A673 (cell line): ENCODE results near the gene ZBTB34. TPM values are rescaled to one million over a fixed set of nuclear protein-coding genes. Genes with fewer than 3 reads are reported as not detected.

Experiments
- BruUV-seq: library from RNA; stranded (reverse); fragments of 400-500 nt; replicated peaks from 2 replicates; lab custom pipeline; 2021; lab: Mats Ljungman, UMichigan
- CTCF ChIA-PET: fragments of 300-600 bp; sonication (Branson Sonifier 250); formaldehyde crosslinking; loops from one replicate; lab custom pipeline; 2022; ENCODE audit warnings: antibody characterized with exemption; lab: Charles Lee
- POLR2A ChIA-PET: fragments of 300-600 bp; sonication (Branson Sonifier 250); formaldehyde crosslinking; loops from one replicate; lab custom pipeline; 2022; ENCODE audit warnings: antibody characterized with exemption; ENCODE audit not compliant: low non-redundant PET; lab: Charles Lee
- DNase-seq: peaks from one replicate; pipeline ENCODE4 v3.0.0-alpha.2; 2015; ENCODE audit warnings: low spot score
- H3K27ac ChIP-seq: fragments of 200-600 bp; sonication (generic); 2 replicates; pipeline ENCODE4 v1.5.1; 2016; ENCODE audit warnings: mixed run types, low read depth, mild to moderate bottlenecking, mixed read lengths, antibody characterized with exemption, low read length; ENCODE audit not compliant: poor library complexity, severe bottlenecking
- H3K27me3 ChIP-seq: fragments of 200-600 bp; sonication (generic); replicated peaks from 2 replicates; pipeline ENCODE4 v1.6.1; 2017; ENCODE audit warnings: mixed run types, low read depth, mild to moderate bottlenecking, mixed read lengths, antibody characterized with exemption, low read length; ENCODE audit not compliant: insufficient read depth, poor library complexity
- H3K36me3 ChIP-seq: fragments of 200-600 bp; sonication (generic); 2 replicates; pipeline ENCODE4 v1.6.1; 2016; ENCODE audit warnings: mixed run types, mild to moderate bottlenecking, mixed read lengths, antibody characterized with exemption, low read length; ENCODE audit not compliant: insufficient read depth, poor library complexity, severe bottlenecking
- H3K4me1 ChIP-seq: fragments of 200-600 bp; sonication (generic); 2 replicates; pipeline ENCODE4 v1.6.1; 2017; ENCODE audit warnings: mixed run types, mild to moderate bottlenecking, mixed read lengths, antibody characterized with exemption, low read length; ENCODE audit not compliant: insufficient read depth, poor library complexity, severe bottlenecking
- H3K4me3 ChIP-seq: fragments of 200-600 bp; sonication (generic); 2 replicates; pipeline ENCODE4 v1.5.1; 2016; ENCODE audit warnings: low read depth, mixed run types, mild to moderate bottlenecking, mixed read lengths, low read length; ENCODE audit not compliant: poor library complexity, severe bottlenecking
- H3K9me3 ChIP-seq: fragments of 200-600 bp; sonication (generic); 2 replicates; pipeline ENCODE4 v1.6.1; 2016; ENCODE audit warnings: mixed run types, low read depth, mild to moderate bottlenecking, mixed read lengths, antibody characterized with exemption, low read length; ENCODE audit not compliant: poor library complexity, severe bottlenecking
- EZH2 ChIP-seq: fragments of 200-600 bp; sonication (generic); IDR thresholded peaks from 2 replicates; pipeline ENCODE4 v1.6.1; 2017; ENCODE audit warnings: borderline replicate concordance, low read depth, mild to moderate bottlenecking, mixed read lengths, antibody characterized with exemption, low read length; ENCODE audit not compliant: poor library complexity, severe bottlenecking
- intact Hi-C: fragments of 100-400 bp; cut with micrococcal nuclease; formaldehyde crosslinking; loops from one replicate; pipeline ENCODE4 v1.10.0; 2022; ENCODE audit not compliant: unreplicated experiment
- total RNA-seq: library from RNA; stranded (reverse); gene quantifications from 2 replicates; pipeline ENCODE4 v1.2.3, GENCODE V29; 2021
- TF ChIP-seq, protein P1 (sequence below): fragments of 300-800, 200-600 bp; sonication (generic); conservative IDR thresholded peaks from 2 replicates; pipeline ENCODE4 v1.5.1; 2017; ENCODE audit warnings: low read depth, mild to moderate bottlenecking, antibody characterized with exemption, low read length, moderate library complexity, mixed read lengths

ZBTB34 gene
- total RNA-seq, 1 experiment from 2014 or later, result 10.1 TPM

DNA sequence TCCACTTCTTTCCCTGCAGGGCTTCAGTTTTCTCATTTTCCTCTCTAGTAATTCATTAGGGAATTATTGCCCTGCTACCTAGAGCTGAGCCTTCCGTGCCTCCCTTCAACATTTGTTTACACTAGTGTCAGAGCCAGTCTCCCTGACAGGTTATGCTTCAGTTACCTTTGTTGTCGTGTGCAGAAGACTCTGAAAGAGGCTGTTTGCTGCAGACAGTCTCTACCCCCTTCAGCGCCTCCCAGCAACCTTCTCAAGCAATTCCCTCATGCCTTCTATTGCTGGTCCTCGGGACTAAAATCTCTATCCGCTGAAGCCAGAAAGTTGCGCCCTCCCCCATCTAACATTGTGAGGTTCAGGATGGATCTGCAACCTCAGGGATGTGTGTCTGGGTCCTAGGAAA, 67.0 kb downstream of the ZBTB34 start:
- POLR2A ChIA-PET, result no interaction called here
- intact Hi-C loops, result no loop called here
- no TSS peak for BruUV-seq

DNA sequence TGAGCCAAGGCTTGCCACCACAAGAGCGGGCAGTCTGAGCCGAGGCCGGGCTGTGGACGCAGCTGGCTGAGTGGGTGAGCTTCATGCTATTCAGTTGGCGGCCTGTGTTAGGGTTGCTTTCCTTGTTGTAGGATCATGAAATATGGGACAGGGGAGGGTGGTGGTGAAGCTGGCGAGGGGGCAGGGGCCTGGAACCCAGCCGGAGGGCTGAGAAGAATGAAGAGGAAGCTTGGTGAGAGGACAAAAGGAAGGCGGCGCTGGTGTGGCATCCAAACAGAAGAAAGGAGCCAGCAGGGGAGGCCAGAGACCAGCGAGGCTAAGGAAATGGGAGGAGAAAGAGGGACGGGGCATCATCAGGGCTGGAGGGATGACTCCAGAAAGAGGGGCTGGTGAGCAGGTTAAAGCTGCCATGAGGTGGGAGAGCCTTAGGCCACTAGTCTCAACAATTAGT, 72.5 kb downstream of the ZBTB34 start:
- no TSS peak for BruUV-seq
- DNase-seq, result no peak
- ChIA-PET POLR2A (no interaction called here), CTCF (interaction anchor here (0.6 kb wide), 1 partner anchor 372 kb away, joined by 12 read pairs; no protein-coding TSS in a partner anchor)
- Histone ChIP-seq H3K4me3 (no peak overlapping the region), H3K36me3 (no peaks in the 10 kb centered on the region), H3K27ac (no peak overlapping the region), H3K9me3 (no peaks in the 10 kb centered on the region), H3K27me3 (no peaks in the 10 kb centered on the region), H3K4me1 (no peaks in the 10 kb centered on the region)
- intact Hi-C loops, result no loop called here
- TF ChIP-seq, protein P1, sequence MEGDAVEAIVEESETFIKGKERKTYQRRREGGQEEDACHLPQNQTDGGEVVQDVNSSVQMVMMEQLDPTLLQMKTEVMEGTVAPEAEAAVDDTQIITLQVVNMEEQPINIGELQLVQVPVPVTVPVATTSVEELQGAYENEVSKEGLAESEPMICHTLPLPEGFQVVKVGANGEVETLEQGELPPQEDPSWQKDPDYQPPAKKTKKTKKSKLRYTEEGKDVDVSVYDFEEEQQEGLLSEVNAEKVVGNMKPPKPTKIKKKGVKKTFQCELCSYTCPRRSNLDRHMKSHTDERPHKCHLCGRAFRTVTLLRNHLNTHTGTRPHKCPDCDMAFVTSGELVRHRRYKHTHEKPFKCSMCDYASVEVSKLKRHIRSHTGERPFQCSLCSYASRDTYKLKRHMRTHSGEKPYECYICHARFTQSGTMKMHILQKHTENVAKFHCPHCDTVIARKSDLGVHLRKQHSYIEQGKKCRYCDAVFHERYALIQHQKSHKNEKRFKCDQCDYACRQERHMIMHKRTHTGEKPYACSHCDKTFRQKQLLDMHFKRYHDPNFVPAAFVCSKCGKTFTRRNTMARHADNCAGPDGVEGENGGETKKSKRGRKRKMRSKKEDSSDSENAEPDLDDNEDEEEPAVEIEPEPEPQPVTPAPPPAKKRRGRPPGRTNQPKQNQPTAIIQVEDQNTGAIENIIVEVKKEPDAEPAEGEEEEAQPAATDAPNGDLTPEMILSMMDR, result no peak
- TF ChIP-seq EZH2, result no peak

More for the DNA sequence above, 67.0 kb downstream of the ZBTB34 start:
- no peak overlapping the region for H3K4me3 ChIP-seq
- CTCF ChIA-PET, result no interaction called here
- H3K9me3 ChIP-seq, result no peaks in the 10 kb centered on the region
- no peak overlapping the region for H3K27ac ChIP-seq
- no peaks in the 10 kb centered on the region for H3K36me3 ChIP-seq
- H3K4me1 ChIP-seq, result no peaks in the 10 kb centered on the region
- TF ChIP-seq, protein P1, result no peak
- TF ChIP-seq EZH2, result no peak
- no peak for DNase-seq
- H3K27me3 ChIP-seq, result no peaks in the 10 kb centered on the region

DNA sequence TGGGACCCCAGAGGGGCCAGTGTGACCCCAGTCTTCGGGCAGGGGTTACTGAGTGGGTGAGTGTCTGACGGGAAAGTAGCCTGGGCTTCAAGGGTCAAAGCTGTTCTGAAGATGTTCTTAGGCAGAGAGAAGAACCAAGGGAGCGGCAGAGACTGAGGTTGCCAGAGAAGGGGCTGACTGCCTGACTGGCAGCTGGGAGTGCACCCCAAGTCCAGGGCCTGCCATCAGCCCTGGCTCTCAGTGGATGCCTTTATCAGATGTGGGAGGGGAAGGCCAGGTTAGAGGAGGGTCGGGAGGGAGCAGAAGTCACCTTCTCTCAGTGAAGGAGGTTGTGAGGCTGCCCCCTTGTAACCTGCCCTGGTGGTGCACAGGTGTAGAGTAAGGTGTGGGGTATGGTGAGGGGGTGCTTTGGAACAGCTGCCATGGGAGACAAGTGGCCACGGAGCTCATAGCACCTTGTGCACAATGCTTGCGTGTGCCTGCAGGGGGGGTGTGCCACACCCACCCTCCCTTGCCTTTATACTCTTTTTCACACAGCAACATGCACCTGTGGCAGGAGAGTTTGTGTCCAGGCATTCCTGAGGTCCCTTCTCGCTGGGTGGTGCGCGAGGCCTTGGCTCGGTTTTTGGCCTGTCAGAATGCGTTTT, 73.0 kb downstream of the ZBTB34 start:
- POLR2A ChIA-PET, result no interaction called here
- TF ChIP-seq, protein P1, result no peak
- TF ChIP-seq EZH2, result no peak
- CTCF ChIA-PET, result interaction anchor here (0.6 kb wide), 2 partner anchors 264 to 371 kb away, joined by 3 to 12 read pairs; no protein-coding TSS in a partner anchor
- BruUV-seq, result no TSS peak
- H3K4me3 ChIP-seq, result no peak overlapping the region
- H3K27me3 ChIP-seq, result no peaks in the 10 kb centered on the region
- intact Hi-C loops, result no loop called here
- no peaks in the 10 kb centered on the region for H3K36me3 ChIP-seq
- no peaks in the 10 kb centered on the region for H3K9me3 ChIP-seq
- H3K27ac ChIP-seq, result no peak overlapping the region
- DNase-seq, result no peak
- no peaks in the 10 kb centered on the region for H3K4me1 ChIP-seq
